ENCODE data around the gene PRR12.

PRR12 gene

DNA sequence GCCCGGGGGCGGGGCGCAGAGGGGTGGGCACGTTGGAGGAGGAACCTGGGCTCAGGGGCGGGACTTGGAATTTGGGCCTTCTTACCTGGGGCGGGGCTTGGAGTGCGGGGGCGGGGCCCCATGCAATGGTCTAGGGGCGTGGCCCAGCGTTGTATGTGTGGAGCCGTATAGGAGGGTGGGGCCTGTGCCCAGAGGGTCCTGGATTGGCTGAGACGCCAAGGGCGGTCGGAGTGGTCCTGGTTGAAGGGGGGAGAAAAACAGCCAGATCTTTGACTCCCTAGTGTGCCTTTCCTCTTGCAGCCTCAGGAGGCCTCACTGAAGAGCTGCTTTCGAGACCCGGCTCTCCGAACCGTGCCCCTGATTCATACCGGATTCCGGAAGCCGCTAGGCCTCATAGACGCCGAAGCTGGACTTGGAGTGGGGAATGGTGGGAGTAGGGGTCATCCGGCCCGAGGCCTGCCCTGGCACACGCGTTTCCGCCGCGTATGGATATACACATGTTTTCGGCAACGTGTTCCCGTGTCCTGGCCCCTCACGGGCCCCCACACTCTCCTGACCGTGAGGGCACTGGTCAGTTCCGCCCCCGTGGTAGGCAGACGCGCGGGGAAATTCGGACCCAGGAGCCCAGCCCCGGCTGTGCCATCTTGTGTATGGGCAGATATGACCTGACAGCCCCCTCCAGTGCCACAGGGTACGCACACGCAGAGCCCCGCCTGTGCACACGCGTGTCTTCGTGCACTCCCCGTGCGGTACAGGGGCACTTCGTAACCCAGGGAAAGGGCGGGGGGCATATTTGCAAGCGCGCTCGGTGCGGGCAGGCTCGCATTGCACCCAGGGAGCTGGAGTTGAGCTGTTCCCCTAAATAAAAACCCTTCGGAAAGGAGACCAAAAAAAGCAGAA, 661 bp upstream of the PRR12 start:
- FAIRE-seq (peak; percentile 80), DNase-seq (ENCODE audit: low spot score) (peak; percentile 97)

GRCh38 chr19:49591731-49592485, 926 bp downstream of the PRR12 start:
- peak; percentile 58 for DNase-seq (ENCODE audit: low spot score)

GRCh38 chr19:49592486-49593232, 1.7 kb downstream of the PRR12 start:
- no peak for FAIRE-seq
- no peak for DNase-seq (ENCODE audit: low spot score)

More at GRCh38 chr19:49591731-49592485, 926 bp downstream of the PRR12 start:
- no peak for FAIRE-seq

DNA sequence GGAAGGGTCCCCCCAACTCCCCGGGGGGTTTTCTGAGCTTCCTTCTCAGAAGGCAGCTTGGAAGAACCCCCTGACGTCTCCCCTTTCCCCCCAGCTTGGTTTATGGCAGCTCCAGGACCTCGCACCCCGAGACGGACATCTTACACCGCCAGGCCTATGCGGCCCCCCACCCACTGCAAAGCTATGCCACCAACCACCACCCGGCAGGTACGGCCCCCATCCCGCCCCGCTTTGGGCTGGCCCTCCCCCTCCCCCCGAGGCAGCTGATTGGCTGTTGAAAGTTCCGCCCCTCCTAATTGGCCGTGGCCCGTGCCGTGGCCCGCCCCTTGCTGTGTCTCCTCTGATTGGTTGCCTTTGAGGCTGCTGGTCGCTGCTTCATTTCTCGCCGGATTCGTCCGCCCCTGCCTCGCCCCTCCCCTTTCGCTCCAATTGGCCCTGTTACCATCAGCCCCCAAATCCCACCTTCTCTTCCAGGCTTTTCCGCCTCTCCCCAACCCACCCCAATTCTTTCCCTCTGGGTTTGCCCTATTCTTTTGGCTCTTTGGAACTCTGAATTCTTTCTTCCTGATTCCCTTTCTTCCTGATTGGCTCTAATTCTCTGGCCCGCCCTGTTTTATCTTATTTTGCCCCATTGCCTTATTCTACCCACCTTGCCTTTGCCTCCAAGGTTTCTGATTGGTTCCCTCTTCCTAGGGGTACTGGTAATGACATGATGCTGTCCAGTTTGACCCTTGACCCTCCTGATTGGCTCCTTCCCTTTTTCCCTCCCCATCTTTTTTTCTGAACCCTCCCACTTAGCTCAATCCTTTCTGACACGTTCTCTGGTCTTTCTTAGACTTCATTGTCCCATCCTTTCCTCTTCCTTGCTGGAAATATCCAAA, 2.5 kb downstream of the PRR12 start:
- FAIRE-seq (peak; percentile 99), DNase-seq (ENCODE audit: low spot score) (peak; percentile 99)

DNA sequence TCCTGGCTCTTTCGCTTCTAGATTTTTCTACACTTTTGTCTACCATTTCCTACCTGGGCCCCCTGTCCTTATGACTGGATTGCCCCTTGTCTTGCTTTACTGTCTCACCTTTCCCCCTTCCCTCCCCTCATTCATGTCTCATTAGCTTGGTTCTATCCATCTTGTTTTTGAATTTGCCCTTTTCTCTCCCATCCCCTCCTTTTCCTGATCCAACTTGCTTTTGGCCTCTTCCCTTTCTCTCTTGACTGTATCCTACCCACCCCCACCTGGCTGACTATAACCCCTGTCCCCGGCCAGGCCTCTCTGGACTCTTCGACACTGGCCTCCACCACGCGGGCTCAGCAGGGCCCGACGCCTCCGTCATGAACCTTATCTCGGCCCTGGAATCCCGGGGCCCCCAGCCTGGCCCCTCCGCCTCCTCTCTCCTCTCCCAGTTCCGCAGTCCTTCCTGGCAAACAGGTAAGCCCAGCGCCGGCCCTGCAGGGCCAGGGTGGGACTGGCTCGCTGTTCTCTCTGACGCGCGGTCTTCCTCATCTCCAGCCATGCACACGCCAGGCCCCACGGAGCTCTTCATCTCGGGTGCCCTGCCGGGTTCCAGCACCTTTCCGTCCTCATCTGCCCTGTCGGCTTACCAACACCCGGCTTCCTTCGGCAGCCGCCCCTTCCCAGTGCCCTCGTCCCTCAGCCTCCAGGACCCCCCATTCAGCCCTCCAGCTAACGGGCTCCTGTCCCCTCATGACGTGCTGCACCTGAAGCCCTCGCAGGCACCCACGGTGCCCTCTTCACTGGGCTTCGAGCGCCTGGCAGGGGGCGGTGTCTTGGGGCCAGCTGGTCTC, 3.4 kb downstream of the PRR12 start:
- FAIRE-seq = no peak
- DNase-seq (ENCODE audit: low spot score) = no peak

GRCh38 chr19:49594993-49595818, 4.2 kb downstream of the PRR12 start:
- FAIRE-seq (no peak), DNase-seq (ENCODE audit: low spot score) (no peak)

- FAIRE-seq (no peak), DNase-seq (ENCODE audit: low spot score) (no peak)
These were observed 4.9 kb downstream of the PRR12 start for GRCh38 chr19:49595819-49596404.

GRCh38 chr19:49596407-49596806, 5.4 kb downstream of the PRR12 start:
- FAIRE-seq (no peak), DNase-seq (ENCODE audit: low spot score) (no peak)

DNA sequence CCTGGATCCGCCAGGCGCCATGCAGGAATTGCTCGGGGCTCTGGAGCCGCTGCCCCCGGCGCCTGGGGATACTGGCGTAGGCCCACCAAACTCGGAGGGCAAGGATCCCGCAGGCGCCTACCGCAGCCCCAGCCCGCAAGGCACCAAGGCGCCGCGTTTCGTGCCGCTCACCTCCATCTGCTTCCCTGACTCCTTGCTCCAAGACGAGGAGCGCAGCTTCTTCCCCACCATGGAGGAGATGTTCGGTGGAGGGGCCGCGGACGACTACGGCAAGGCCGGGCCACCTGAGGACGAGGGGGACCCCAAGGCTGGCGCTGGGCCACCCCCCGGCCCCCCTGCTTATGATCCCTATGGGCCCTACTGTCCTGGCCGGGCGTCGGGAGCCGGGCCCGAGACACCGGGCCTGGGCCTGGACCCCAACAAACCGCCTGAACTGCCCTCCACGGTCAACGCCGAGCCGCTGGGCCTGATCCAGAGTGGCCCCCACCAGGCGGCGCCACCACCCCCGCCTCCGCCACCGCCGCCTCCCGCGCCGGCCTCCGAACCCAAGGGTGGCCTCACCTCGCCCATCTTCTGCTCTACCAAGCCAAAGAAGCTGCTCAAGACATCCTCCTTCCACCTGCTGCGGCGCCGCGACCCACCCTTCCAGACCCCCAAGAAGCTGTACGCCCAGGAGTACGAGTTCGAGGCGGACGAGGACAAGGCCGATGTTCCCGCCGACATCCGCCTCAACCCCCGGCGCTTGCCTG, 6.1 kb downstream of the PRR12 start:
- DNase-seq (ENCODE audit: low spot score) (no peak), FAIRE-seq (no peak)

DNA sequence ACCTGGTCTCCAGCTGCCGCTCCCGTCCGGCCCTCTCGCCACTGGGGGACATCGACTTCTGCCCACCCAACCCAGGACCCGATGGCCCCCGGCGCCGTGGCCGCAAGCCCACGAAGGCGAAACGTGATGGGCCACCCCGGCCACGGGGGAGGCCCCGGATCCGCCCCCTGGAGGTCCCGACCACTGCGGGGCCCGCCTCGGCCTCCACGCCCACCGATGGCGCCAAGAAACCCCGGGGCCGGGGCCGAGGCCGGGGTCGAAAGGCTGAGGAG, 6.7 kb downstream of the PRR12 start:
- DNase-seq (ENCODE audit: low spot score) (no peak), FAIRE-seq (no peak)

DNA sequence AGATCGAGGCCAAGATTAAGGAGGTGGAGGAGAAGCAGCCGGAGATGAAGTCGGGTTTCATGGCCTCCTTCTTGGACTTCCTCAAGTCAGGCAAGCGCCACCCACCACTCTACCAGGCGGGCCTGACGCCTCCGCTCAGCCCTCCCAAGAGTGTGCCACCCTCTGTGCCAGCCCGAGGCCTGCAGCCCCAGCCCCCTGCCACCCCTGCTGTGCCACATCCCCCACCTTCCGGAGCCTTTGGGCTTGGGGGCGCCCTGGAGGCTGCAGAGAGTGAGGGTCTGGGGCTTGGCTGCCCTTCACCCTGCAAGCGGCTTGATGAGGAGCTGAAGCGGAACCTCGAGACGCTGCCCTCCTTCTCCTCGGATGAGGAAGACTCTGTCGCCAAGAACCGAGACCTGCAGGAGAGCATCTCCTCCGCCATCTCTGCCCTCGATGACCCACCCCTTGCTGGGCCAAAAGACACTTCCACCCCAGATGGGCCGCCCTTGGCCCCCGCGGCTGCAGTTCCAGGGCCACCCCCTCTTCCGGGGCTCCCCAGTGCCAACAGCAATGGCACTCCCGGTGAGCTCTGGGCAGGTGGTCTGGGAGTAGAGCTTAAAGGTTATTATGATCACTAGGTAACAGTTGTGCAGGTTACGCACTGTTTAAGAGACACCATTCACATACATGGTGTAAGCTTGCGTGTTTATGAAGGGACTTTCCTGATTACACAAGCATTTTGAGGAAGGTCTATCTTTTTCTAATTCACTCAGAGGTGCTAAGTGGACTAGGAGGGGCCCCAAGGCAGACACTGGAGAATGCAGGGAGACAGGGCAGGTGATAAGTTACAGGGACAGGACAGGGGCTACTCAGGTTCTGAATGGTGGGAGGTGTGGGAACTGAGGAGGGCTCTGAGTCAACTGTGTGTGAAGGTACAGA, 8.7 kb downstream of the PRR12 start:
- no peak for DNase-seq (ENCODE audit: low spot score)
- FAIRE-seq = no peak

DNA sequence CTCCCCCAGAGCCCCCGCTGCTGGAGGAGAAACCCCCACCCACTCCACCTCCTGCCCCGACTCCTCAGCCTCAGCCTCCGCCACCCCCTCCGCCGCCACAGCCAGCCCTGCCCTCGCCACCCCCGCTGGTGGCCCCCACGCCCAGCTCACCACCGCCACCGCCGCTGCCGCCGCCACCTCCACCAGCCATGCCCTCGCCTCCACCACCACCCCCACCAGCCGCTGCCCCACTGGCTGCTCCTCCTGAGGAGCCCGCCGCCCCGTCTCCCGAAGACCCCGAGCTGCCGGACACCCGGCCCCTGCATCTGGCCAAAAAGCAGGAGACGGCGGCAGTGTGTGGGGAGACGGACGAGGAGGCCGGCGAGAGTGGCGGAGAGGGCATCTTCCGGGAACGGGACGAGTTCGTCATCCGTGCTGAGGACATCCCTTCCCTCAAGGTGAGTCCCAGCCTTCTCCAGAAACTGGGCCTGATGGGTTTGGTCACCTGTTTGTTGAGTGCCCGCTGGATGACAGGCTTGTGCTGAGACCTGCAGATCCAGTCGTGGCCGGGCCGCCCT, 10.6 kb downstream of the PRR12 start:
- FAIRE-seq = no peak

DNA sequence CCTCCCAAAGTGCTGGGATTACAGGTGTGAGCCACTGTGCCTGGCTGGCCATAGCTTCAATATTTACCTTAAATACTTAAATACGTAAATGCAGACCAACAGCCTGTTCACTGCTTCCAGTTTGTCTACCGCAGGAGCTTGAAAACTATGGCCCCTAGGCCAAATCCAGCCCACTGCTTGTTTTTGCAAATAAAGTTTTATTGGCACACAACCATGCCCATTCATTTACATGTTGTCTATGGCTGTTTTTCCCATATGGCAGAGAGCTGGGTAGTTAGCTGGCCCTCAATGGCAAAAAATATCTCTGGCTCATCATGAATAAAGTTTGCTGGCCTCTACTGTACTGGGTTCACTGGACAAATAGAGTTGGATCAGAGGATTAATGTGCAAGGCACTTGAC, 11.8 kb downstream of the PRR12 start:
- no peak for DNase-seq (ENCODE audit: low spot score)
- FAIRE-seq = no peak

More for the DNA sequence above, 10.6 kb downstream of the PRR12 start:
- DNase-seq (ENCODE audit: low spot score) = no peak

GRCh38 chr19:49605605-49606004, 14.6 kb downstream of the PRR12 start:
- FAIRE-seq (no peak), DNase-seq (ENCODE audit: low spot score) (no peak)

DNA sequence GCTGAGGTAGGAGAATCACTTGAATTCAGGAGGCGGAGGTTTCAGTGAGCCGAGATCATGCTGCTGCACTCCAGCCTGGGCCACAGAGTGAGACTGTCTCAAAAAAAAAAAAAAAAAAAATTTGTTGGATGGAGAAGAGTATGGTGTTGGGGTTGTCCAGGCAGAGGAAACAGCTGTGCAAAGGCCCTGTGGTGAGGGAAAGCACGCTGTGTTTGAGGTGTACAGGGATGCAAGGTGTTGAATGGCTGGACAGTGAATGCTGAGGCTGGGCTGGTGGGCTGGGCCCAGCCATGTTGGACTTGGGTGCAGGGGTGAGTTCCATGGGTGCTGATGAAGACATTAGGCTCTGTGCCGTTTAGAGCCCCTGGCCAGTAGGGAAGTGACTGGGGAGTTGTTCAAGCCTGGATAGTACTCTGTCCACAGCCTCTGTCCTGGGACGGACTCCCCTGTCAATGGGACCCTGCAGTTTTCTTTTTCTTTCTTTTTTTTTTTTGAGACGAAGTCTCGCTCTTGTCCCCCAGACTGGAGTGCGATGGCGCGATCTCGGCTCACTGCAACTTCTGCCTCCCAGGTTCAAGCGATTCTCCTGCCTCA, 18.6 kb downstream of the PRR12 start:
- DNase-seq (ENCODE audit: low spot score) = no peak
- no peak for FAIRE-seq

GRCh38 chr19:49613374-49613773, 22.4 kb downstream of the PRR12 start:
- FAIRE-seq (no peak), DNase-seq (ENCODE audit: low spot score) (no peak)

Data from urothelium cell line (cell line).